ENCODE data around the gene TYR. TPM values are rescaled to one million over a fixed set of nuclear protein-coding genes. Genes with fewer than 3 reads are reported as not detected.

Gene TYR
- total RNA-seq, 1 donor from 2014 or later: not detected

DNA sequence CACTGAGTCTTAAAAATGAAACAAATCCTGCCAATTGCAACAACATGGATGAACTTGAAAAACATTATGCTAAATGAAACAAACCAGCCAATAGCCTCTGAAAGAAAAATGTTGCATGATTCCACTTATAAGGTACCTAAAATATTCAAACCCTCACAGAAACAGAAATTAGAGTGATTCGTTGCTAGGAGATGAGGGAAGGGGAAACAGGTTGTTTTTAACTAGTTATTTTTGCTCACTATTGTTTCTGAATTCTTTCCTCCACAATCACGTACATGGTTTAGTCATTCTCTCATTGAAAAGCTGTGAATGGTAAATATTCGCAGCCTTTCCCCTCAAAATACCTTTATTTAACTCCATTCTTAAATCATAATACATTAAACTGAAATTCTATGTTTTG lies 14.0 kb upstream of the TYR start:
- DNase-seq: no peak
- TF ChIP-seq, protein P1, sequence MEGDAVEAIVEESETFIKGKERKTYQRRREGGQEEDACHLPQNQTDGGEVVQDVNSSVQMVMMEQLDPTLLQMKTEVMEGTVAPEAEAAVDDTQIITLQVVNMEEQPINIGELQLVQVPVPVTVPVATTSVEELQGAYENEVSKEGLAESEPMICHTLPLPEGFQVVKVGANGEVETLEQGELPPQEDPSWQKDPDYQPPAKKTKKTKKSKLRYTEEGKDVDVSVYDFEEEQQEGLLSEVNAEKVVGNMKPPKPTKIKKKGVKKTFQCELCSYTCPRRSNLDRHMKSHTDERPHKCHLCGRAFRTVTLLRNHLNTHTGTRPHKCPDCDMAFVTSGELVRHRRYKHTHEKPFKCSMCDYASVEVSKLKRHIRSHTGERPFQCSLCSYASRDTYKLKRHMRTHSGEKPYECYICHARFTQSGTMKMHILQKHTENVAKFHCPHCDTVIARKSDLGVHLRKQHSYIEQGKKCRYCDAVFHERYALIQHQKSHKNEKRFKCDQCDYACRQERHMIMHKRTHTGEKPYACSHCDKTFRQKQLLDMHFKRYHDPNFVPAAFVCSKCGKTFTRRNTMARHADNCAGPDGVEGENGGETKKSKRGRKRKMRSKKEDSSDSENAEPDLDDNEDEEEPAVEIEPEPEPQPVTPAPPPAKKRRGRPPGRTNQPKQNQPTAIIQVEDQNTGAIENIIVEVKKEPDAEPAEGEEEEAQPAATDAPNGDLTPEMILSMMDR (IDR thresholded peaks at IDR 0.05; ENCODE audit: borderline replicate concordance): no peak
- H3K4me3 ChIP-seq: no peak overlapping the region
- no peaks in the 10 kb centered on the region for H3K27me3 ChIP-seq (ENCODE audit: low read depth)
- no peaks in the 10 kb centered on the region for H3K9me3 ChIP-seq (replicated peaks)
- no peaks in the 10 kb centered on the region for H3K4me1 ChIP-seq
- no peak overlapping the region for H3K27ac ChIP-seq (replicated peaks)
- H3K36me3 ChIP-seq: no peaks in the 10 kb centered on the region
- intact Hi-C loops (cut with micrococcal nuclease): no loop called here

GRCh38 chr11:89168396-89168795 lies 9.3 kb upstream of the TYR start:
- TF ChIP-seq, protein P1 (IDR thresholded peaks at IDR 0.05; ENCODE audit: borderline replicate concordance): no peak
- no peaks in the 10 kb centered on the region for H3K4me1 ChIP-seq
- no peak overlapping the region for H3K27ac ChIP-seq (replicated peaks)
- intact Hi-C loops (cut with micrococcal nuclease): no loop called here
- H3K36me3 ChIP-seq: no peaks in the 10 kb centered on the region
- no peak overlapping the region for H3K4me3 ChIP-seq
- H3K9me3 ChIP-seq (replicated peaks): no peaks in the 10 kb centered on the region
- H3K27me3 ChIP-seq (ENCODE audit: low read depth): no peaks in the 10 kb centered on the region
- DNase-seq: no peak

GRCh38 chr11:89175796-89176195 lies 1.9 kb upstream of the TYR start:
- no peak for DNase-seq
- Histone ChIP-seq H3K27me3 (ENCODE audit: low read depth) (no peaks in the 10 kb centered on the region), H3K9me3 (replicated peaks) (no peaks in the 10 kb centered on the region), H3K36me3 (no peaks in the 10 kb centered on the region), H3K4me1 (no peaks in the 10 kb centered on the region), H3K27ac (replicated peaks) (no peak overlapping the region), H3K4me3 (no peak overlapping the region)
- intact Hi-C loops (cut with micrococcal nuclease): no loop called here
- TF ChIP-seq, protein P1 (IDR thresholded peaks at IDR 0.05; ENCODE audit: borderline replicate concordance): no peak

- DNase-seq: no peak
- no peaks in the 10 kb centered on the region for H3K27me3 ChIP-seq (ENCODE audit: low read depth)
- intact Hi-C loops (cut with micrococcal nuclease): no loop called here
- H3K4me3 ChIP-seq: no peak overlapping the region
- TF ChIP-seq, protein P1 (IDR thresholded peaks at IDR 0.05; ENCODE audit: borderline replicate concordance): no peak
- H3K36me3 ChIP-seq: no peaks in the 10 kb centered on the region
- H3K4me1 ChIP-seq: no peaks in the 10 kb centered on the region
- H3K27ac ChIP-seq (replicated peaks): no peak overlapping the region
- H3K9me3 ChIP-seq (replicated peaks): no peaks in the 10 kb centered on the region
These were observed 737 bp upstream of the TYR start for GRCh38 chr11:89176938-89177337.

DNA sequence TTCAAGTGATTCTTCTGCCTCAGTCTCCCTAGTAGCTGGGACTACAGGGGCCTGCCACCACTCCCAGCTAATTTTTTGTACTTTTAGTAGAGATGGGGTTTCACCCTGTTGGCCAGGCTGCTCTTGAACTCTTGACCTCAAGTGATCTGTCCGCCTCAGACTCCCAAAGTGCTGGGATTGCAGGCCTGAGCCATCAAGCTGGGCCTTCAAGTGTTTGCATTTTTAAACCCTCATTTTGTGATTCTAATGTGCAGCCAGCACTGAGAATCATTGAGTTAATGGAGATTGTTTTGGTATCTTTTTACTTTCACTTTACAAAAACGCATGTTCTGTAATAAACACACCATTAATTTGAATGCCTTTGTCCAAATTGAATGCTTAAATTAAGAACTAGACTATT lies 3.4 kb downstream of the TYR start:
- H3K27ac ChIP-seq (replicated peaks): no peak overlapping the region
- no peak overlapping the region for H3K4me3 ChIP-seq
- TF ChIP-seq, protein P1 (IDR thresholded peaks at IDR 0.05; ENCODE audit: borderline replicate concordance): no peak
- H3K27me3 ChIP-seq (ENCODE audit: low read depth): no peaks in the 10 kb centered on the region
- no peaks in the 10 kb centered on the region for H3K4me1 ChIP-seq
- no peaks in the 10 kb centered on the region for H3K36me3 ChIP-seq
- H3K9me3 ChIP-seq (replicated peaks): no peaks in the 10 kb centered on the region
- DNase-seq: no peak
- intact Hi-C loops (cut with micrococcal nuclease): no loop called here

Measured in left ventricle myocardium inferior (tissue), 1 donor.